HG02852 (cell line): ENCODE data around the gene PDE4D.
"Not testable (repeated sequence)": the region's sequence is repeated elsewhere in the genome, so short reads cannot be mapped to it uniquely, and the experiment has no call there.

Experiments used
- ATAC-seq: cut with Tn5 transposase; IDR thresholded peaks from one replicate; pipeline ENCODE4 v1.9.1; 2021; ENCODE audit warnings: mild to moderate bottlenecking, moderate library complexity; ENCODE audit not compliant: unreplicated experiment

PDE4D gene

DNA sequence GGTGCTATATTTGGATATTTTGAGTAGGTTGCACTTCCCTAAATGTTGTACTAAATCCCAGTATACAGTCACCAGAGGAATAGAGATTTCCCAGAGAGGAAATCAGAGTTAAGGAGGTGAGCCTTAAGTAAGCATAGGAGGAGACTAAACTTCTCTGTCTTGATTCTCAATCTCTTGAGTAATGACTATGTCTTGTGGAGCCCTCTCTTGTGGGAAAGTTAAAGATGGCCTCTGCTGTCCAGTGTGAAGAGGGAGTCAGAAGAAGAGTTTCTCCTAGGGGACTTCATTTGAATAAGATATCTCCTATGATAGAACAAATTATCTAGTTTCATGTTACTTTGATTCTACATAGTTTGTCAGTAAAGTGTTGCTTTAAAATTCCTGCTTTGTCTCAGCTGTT lies 502.5 kb downstream of the PDE4D start:
- no peak for ATAC-seq

- ATAC-seq = no peak
Observed at GRCh38 chr5:59390074-59390659, 503.4 kb downstream of the PDE4D start.

DNA sequence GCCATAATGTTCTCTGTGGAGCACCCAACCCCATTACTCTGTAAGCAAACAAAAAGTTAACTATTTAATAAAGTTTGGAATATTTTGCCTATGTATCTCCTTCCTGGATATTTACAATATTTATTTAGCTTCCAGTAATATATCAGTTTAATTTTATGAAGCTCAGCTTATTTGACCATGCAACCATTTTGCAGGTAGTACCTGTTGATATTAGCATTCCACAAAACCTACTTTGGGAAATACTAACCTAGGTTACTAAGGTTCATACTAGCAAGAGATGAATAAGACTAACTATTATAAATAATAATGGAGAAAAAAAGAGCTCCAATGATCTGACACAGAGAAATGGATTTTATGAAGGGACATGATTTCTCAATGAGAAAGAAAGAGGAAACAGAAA lies 506.4 kb downstream of the PDE4D start:
- no peak for ATAC-seq

DNA sequence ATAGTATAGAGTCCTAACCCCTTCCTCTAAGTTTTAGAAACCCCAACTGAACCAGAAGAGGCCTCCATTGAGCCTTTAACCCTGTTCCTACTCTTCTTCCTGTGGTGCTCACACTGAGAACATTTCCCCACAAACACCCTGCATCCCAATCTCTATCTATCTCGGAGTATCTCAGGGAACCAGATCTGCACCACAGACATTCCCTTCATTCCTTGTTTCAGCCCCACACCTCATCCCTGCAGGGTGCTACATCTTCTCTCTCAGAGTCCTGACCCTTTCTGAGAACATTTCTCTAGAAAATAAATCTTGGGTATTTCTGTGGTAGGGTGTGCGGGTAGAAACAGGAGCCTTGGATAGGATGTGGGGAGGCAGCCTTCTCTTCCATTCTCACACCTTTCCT lies 507.8 kb downstream of the PDE4D start:
- no peak for ATAC-seq

- ATAC-seq = peak; percentile 95
Observed at GRCh38 chr5:59380350-59380951, 513.1 kb downstream of the PDE4D start.

DNA sequence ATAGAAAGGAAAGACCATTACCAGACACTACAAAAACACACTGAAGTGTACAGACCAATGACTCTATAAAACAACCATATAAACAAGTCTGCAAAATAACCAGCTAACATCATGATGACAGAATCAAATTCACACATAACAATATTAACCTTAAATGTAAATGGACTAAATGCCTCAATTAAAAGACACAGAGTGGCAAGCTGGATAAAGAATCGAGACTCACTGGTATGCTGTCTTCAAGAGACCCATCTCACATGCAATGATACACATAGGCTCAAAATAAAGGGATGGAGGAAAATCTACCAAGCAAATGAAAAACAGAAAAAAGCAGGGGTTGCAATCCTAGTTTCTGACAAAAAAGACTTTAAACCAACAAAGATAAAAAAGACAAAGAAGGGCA lies 519.5 kb downstream of the PDE4D start:
- ATAC-seq = not testable (repeated sequence)

- ATAC-seq = no peak
Observed at GRCh38 chr5:59371525-59372127, 521.9 kb downstream of the PDE4D start.

DNA sequence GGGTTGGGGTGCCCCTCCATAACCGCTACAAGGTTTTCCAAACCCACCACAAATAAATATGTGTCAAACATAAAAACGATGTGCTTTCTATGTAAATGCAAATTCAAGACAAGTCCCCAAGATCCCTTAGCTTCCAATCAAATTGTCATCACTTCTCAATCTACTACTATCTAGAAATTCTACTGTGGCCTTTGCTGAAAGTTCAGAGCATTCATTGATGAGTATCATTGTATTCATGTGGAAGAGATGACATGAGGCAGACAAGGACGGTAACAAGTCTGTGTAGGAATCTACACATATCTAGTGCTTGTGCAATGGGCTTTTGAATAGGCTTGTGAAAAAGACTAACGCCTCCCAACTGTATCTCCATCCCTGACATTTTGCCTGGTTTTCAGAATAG lies 524.6 kb downstream of the PDE4D start:
- ATAC-seq = no peak

DNA sequence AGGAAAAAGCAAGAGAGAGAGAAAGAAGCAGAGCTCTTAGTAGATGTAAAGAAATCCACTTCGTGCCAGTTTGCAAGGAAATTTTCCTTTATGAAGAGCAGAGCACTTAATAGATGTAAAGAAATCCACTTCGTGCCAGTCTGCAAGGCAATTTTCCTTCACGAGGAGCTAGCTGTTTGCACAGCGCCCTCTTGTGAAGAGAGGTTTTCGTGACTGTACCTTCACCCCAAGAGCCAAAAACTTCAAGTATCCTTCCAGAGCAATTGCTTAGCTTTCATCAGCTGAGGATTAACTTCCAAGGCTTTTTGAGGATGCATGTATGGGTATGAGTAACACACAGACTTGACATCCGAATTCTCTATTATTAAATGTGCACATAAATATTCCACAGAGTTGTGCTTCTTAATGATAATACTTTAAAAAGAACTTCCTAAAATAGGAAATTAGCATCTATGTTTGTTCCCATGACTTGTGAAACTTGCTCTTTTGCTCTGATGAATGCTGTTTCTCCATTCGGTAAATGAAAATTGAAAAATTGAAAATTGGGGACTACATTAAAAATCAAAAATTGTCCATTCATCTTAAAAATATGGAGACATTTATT lies 525.6 kb downstream of the PDE4D start:
- no peak for ATAC-seq

DNA sequence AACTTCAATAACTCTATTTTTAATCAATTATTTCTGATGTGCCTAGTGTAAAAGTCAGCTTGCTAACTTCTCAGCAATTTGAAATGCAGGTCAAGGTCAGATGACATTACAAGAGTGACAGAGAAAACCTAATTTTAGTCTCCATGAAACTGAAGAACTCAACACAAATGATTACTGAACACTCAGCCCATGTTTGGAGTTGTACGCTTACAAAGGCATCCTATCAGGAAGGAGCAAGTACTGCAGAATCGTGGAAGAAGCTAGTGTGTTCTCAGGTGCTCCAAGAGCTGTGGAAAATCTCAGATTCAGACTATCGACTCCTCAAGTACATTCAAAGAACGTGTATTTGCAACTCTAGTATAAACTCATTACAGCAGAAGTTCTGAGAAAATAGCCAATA lies 526.7 kb downstream of the PDE4D start:
- ATAC-seq = no peak

DNA sequence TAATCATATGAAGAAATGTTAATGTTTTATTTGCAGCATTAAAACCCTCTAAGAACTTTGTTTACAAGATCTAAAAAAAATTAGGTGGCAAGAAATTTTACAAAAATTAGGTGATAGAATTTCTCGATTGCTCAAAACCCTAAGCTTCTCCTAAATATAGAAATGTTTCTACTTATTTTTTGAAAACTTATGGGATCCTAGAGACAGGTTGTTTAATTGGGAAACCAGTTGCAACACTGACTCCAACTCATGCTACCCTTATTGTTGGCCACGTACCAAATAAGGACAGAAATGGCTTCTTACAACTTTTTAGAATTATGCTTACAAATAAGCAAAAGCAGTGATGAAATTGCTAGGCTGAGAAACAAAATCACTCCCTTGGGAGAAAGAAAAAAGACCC lies 531.1 kb downstream of the PDE4D start:
- ATAC-seq = no peak

DNA sequence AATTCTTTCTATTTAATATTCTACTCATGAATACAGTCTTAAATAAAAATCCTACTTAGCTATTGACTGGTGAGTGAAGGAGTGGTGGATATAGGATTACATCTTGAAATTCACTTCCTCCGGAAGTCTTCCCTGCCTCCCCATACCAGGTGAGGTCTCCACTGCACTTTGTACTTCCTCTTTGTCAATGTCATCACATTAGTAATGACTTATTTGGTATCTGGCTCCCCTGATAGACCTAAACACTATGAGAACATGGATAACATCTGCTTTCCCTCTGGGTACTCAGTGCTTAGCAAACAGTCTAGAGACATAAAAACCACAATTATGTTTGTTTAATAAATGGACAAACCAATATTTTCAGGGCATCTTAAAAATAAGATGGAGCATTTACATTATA lies 532.1 kb downstream of the PDE4D start:
- no peak for ATAC-seq

GRCh38 chr5:59360130-59360555 lies 533.4 kb downstream of the PDE4D start:
- no peak for ATAC-seq

- no peak for ATAC-seq
Observed at GRCh38 chr5:59358005-59358861, 535.3 kb downstream of the PDE4D start.

DNA sequence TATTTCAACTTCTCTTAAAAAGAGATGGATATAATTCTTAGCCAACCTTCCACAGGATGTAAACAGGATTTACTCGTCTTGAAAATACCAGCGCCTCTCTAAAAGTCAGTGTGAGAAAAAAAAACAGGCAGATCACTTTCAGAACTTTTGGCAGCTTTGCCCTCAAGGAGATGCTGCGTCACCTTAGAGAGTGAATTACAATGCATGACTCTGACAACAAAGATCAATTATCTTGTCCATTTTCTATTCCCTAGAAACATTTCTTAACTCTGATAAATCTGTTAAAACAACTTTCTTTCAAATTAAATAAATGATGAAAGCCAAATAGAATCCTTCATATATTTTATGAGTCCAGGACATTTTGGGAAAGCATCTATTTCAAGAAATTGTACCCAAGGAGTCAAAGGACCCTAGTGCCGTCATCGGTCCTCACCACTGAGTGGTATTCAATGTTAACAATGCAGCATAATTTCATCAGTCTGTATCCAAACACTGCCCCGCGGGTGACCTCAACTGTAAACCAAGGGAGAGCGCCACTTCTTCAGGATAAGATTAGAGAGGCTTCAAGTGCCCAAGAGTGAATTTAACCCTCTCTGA lies 536.0 kb downstream of the PDE4D start:
- no peak for ATAC-seq

DNA sequence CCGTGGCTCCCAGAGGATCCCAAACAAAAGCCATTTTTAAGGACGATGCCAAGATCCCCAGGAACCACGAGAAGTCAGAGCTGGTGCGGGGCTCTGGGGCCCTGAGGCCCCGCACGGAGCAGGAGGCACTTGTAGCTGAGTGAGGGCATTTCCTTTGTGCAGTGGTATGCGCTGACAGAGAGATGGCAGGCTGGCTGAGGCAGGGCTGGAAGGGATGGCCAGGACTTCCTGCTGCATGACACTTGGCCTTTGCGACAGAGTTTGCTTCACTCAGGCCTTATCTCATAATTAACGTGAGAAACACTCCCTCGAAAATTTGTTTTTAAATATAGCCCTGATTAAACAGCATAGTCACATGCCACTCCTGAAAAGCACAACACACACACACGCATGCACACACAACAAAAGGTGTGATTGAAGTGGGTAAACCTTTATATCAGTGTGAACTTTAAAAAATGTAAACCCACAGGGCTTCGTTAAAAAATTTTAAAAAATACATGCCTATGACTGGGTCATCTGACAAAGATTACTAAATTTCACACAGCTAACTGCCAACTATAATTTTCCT lies 536.6 kb downstream of the PDE4D start:
- ATAC-seq = no peak

- no peak for ATAC-seq
Observed at GRCh38 chr5:59354811-59355210, 538.7 kb downstream of the PDE4D start.

DNA sequence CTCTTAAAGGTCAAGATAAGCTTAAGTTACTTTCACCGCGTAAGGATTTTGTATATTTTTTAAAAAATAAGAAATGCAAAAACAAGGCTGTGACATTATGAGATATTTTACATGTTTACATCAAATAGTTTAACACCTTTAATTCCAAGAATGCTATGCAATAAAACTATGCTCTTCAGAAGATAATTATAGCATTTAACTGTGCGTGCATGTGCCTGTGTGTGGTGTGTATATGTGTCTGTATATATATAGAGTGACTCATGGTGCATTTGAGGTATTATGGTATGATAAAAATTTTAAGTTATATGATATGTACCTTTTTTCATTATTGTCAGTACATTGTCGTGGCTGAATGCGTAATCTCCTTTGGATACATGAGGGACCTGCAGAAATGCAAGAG lies 539.3 kb downstream of the PDE4D start:
- ATAC-seq = no peak

- no peak for ATAC-seq
Observed at GRCh38 chr5:59351076-59351794, 542.3 kb downstream of the PDE4D start.

- ATAC-seq = no peak
Observed at GRCh38 chr5:59348189-59348588, 545.3 kb downstream of the PDE4D start.
